PC-3 (cell line): ENCODE results near the gene UBXN10.

Experiments
- CTCF ChIP-seq: fragments of 300-600 bp; sonication (generic); conservative IDR thresholded peaks from 2 replicates; pipeline ENCODE4 v1.5.1; 2017; ENCODE audit warnings: antibody characterized with exemption, low read depth, mild to moderate bottlenecking, low read length
- EZH2 ChIP-seq: fragments of 300-600 bp; sonication (generic); IDR thresholded peaks from one replicate; pipeline ENCODE4 v1.6.1; 2017; ENCODE audit warnings: antibody characterized with exemption, mild to moderate bottlenecking, low read length; ENCODE audit not compliant: unreplicated experiment

- no peak for TF ChIP-seq CTCF
- no peak for TF ChIP-seq EZH2
Measured at GRCh38 chr1:20169932-20170331, 16.0 kb upstream of the UBXN10 start.
